ENCODE data around the gene CD163L1.

DNA sequence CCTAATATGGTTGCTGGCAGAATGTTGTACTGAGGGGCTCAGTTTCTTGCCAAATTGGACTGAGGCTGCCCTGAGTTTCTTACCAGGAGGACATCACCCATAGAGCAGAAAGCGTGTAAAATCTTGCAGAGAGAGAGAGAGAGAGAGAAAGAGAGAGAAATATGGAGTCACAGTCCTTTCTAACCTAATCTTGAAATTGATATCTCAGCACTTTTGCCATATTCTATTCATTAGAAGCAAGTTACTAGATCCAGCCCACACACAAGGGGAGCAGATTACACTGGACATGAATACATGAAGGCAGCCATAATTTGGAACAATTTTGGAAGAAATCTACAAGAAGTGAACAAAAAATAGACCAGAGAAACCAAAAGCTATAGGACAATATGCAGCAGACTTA, 4.1 kb upstream of the CD163L1 start:
- TF ChIP-seq POLR2A (IDR thresholded peaks at IDR 0.05) (no peak), POLR2AphosphoS5 (IDR thresholded peaks at IDR 0.05) (no peak)
- TF ChIP-seq, protein P1, sequence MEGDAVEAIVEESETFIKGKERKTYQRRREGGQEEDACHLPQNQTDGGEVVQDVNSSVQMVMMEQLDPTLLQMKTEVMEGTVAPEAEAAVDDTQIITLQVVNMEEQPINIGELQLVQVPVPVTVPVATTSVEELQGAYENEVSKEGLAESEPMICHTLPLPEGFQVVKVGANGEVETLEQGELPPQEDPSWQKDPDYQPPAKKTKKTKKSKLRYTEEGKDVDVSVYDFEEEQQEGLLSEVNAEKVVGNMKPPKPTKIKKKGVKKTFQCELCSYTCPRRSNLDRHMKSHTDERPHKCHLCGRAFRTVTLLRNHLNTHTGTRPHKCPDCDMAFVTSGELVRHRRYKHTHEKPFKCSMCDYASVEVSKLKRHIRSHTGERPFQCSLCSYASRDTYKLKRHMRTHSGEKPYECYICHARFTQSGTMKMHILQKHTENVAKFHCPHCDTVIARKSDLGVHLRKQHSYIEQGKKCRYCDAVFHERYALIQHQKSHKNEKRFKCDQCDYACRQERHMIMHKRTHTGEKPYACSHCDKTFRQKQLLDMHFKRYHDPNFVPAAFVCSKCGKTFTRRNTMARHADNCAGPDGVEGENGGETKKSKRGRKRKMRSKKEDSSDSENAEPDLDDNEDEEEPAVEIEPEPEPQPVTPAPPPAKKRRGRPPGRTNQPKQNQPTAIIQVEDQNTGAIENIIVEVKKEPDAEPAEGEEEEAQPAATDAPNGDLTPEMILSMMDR (IDR thresholded peaks at IDR 0.05): no peak
